Measurements from ENCODE around the gene ZNF687. TPM values are rescaled to one million over a fixed set of nuclear protein-coding genes. Genes with fewer than 3 reads are reported as not detected.

The ZNF687 gene
- total and polyA plus RNA-seq, 8 donors = 15.1 to 22.8 (median 18.3) TPM

GRCh38 chr1:151324390-151324930, 42.4 kb downstream of the ZNF687 start:
- ATAC-seq = peak; percentile 9
- H3K27me3 ChIP-seq = no peaks in the 10 kb centered on the region
- H3K9me3 ChIP-seq = no peaks in the 10 kb centered on the region
- no peak overlapping the region for H3K4me3 ChIP-seq
- H3K4me1 ChIP-seq = peaks cover 15 to 43% of the 10 kb centered on the region in 2 donors
- H3K27ac ChIP-seq = no peak overlapping the region
- peak in 1 of 4 donors; percentile 64 for DNase-seq
- intact Hi-C loops (cut with DNase I) = no loop called here
- TF ChIP-seq CTCF (IDR thresholded peaks at IDR 0.05) = no peak
- H3K36me3 ChIP-seq = peaks cover 0 to 57% of the 10 kb centered on the region in 2 donors

GRCh38 chr1:151325231-151325630, 43.1 kb downstream of the ZNF687 start:
- intact Hi-C loops (cut with DNase I) = no loop called here
- no peaks in the 10 kb centered on the region for H3K27me3 ChIP-seq
- peaks cover 15 to 43% of the 10 kb centered on the region in 2 donors for H3K4me1 ChIP-seq
- peak overlapping the region in 1 of 2 donors; percentile 65 for H3K4me3 ChIP-seq
- DNase-seq = no peak
- TF ChIP-seq CTCF (IDR thresholded peaks at IDR 0.05) = no peak
- no peaks in the 10 kb centered on the region for H3K9me3 ChIP-seq
- H3K36me3 ChIP-seq = peaks cover 0 to 50% of the 10 kb centered on the region in 2 donors
- peak overlapping the region in 1 of 2 donors; percentile 95 for H3K27ac ChIP-seq
- no peak for ATAC-seq

GRCh38 chr1:151325646-151326429, 43.7 kb downstream of the ZNF687 start:
- peak overlapping the region; percentile 95 for H3K27ac ChIP-seq
- no peaks in the 10 kb centered on the region for H3K27me3 ChIP-seq
- H3K4me3 ChIP-seq = peak overlapping the region; percentile 65 to 76
- ATAC-seq (no peak), DNase-seq (no peak)
- H3K36me3 ChIP-seq = peaks cover 0 to 44% of the 10 kb centered on the region in 2 donors
- peaks cover 15 to 43% of the 10 kb centered on the region in 2 donors for H3K4me1 ChIP-seq
- H3K9me3 ChIP-seq = no peaks in the 10 kb centered on the region
- intact Hi-C loops (cut with DNase I) = no loop called here
- TF ChIP-seq CTCF (IDR thresholded peaks at IDR 0.05) = no peak

DNA sequence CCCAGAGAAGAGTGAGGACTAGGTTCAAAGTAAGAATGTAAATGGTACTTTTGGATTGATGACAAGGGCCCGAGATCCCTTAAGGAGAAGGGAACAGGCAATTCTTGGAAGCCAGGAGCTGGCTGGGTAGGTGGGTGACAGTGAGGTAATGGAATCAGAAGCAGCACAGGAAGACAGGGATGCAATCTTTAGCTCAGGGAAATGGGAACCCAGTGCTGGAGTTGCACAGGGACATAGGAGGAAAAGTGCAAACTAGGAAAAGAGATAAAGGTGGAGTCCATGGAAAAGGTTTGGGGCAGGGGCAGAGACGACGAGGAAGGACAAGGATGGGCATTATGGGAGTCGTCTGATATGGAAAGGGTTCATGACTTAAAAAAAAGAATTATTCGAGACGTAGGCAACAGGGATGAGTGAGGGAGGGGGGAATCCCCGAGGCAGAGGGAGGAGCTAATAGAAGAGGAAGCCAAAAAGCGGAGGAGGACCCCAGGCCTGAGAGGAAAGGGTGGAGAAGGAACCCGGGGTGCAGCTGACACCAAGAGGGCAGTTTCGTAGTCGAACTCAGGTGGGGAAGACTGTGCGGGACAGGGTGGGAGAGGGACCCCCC, 44.6 kb downstream of the ZNF687 start:
- peaks cover 0 to 35% of the 10 kb centered on the region in 2 donors for H3K36me3 ChIP-seq
- intact Hi-C loops (cut with DNase I) = no loop called here
- ATAC-seq = peak; percentile 76
- H3K9me3 ChIP-seq = no peaks in the 10 kb centered on the region
- DNase-seq = peak in 2 of 4 donors; percentile 65 to 79
- no peak for TF ChIP-seq CTCF (IDR thresholded peaks at IDR 0.05)
- peak overlapping the region; percentile 65 to 76 for H3K4me3 ChIP-seq
- peak overlapping the region; percentile 95 for H3K27ac ChIP-seq
- H3K27me3 ChIP-seq = no peaks in the 10 kb centered on the region
- H3K4me1 ChIP-seq = peaks cover 15 to 43% of the 10 kb centered on the region in 2 donors

Measured in left lung (tissue), 10 donors.